HG02981 (cell line): ENCODE measurements around the gene IFNAR2.
A peak's percentile ranks its signal among the peaks of the same experiment; 100 is the strongest.

Source experiments
- ATAC-seq: cut with Tn5 transposase; IDR thresholded peaks from one replicate; pipeline ENCODE4 v1.9.1; 2021; ENCODE audit warnings: mild to moderate bottlenecking, moderate library complexity; ENCODE audit not compliant: unreplicated experiment

The IFNAR2 gene

DNA sequence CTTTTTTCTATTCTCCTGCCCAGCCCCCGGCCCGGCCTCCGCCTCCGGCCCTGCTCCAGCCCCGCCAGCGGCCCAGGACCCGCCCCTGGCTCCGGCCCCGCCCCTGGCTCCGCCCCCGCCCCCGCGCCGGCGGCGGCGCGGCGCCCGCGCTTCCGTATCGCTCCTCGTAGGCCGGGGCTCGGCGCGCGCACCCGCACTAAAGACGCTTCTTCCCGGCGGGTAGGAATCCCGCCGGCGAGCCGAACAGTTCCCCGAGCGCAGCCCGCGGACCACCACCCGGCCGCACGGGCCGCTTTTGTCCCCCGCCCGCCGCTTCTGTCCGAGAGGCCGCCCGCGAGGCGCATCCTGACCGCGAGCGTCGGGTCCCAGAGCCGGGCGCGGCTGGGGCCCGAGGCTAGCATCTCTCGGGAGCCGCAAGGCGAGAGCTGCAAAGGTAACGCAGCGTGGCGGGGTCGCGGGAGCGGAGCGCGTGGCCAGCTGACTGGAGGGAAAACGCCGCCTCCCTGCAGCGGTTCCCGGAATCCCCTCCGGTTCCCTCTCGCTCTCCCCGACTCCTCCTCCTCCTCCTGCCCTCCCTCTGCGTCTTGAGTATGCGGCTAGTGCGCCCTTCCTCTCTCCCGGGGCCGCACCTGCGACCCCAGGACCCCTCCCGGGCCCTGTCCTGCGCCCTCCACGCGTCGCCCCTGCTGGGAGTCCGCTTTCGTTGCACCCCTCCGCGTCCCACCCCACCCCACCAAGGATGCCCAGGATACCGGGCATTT, at the start of gene IFNAR2:
Gene IFNAR2 (plus strand): TSS at position 155 of the 761 bp plus-strand sequence. CDS start 11,985 bp downstream, outside the sequence.
- peak; percentile 72 for ATAC-seq

DNA sequence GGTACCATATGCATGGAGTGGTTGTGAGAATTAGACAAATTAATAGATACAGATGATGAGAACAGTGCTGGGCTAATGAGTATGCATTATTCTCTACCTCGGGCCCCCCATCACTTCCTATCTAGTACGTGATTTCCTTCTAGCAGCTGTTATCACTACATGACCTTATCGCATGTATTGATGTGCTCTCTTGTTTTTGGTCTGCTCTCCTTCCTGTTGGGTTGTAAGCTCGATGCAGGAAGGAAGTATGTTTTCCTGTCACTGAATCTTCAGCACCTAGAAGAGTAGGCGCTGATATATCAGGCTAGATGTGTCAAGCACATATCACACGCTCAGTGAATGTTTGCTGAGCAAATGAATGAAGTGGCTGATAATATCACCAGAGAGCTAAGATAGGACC, 43.9 kb upstream of the IFNAR2 start:
- ATAC-seq: no peak

DNA sequence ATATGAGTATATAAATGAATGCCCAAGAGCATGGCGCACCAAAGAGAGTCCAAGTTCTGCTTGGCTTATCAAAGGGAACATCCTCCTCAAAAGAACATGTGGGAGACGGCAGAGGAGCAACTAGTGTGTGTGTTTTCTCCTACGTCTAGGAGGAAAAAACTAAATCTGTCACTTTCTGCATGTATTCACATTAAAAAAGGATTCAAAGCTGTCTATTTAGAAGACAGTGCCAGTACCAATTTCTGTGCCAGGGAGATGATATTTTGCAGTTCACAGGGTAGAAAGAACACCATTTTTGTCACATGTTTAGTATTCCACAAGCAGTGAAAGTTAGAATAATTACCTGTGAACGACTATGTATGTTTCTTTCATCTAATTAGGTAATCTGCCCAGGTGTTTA, 42.5 kb upstream of the IFNAR2 start:
- no peak for ATAC-seq

DNA sequence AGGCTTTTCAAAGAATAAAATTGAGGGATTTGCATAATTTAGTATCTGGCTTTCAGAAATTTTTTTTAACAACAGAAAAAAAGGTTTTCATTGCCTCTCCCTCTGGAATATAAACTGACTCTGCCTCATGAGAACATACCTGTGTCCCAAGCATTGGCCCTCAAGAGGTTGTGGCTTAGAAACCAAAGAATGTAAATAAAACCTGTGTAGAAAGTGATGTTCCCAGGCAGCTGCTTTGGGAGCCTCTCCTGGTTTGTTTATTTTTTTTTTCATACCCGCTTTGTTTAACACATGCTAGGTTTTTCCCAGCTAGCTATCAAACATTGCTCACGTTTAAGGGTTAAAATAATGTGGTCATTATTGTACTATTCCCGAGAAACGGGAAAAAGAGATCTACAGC, 40.5 kb upstream of the IFNAR2 start:
- no peak for ATAC-seq

DNA sequence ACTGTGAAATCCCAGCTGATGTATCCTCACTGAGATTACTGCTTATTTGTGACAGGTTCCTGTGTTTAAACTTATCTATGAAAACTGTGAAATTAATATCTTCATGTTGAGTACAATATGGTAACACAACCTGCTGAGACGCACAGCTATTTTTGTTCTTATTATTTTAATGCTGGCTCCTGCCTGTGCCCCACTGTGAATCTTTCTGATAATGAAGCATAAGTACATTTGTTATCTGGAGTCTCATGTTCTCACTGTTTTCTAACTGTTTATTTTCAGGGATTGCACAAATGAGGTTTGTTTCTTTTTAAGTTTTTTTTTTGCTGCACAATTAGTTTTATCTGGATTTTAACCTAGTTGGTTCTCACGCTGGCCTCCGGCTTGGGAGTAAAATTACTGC, 39.9 kb upstream of the IFNAR2 start:
- ATAC-seq: no peak

DNA sequence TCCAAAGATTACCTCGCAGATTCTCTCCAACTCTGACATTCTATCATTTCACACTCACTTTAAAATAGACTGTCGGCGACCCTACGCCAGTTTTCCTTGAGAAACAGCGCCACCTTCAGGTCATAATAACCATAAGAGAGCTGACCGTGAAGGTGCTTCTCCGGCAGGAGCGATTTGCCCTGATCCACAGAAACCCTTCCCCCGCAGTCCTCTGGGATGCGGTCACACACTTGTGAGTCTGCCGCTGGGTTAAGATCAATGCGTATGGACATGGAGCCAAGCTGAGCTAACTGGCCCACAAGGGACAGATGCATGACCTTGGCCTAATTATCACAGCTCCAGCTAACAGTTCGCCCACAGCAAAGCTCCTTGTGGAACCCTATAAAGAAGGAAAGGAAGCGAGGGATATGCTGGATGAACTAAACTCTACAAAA, 32.8 kb upstream of the IFNAR2 start:
- ATAC-seq: no peak

DNA sequence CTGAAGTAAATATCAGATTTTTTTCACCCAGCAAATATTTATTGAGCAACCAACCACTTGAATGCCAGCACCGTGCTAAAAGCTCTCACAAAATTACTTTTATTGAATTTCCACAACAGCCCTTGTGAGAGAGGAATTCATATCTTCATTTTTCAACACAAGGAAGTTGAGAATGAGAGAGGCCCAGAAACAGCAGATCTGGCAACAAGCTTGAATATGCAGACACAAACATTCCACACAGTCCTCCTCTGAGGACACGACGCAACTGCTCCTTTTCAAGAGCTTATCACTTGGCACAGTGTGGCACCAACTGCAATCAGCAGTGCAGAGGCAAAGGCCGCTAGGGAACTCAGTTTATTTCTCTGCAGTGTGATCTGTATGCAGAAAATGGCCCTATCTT, 32.2 kb upstream of the IFNAR2 start:
- ATAC-seq: no peak

DNA sequence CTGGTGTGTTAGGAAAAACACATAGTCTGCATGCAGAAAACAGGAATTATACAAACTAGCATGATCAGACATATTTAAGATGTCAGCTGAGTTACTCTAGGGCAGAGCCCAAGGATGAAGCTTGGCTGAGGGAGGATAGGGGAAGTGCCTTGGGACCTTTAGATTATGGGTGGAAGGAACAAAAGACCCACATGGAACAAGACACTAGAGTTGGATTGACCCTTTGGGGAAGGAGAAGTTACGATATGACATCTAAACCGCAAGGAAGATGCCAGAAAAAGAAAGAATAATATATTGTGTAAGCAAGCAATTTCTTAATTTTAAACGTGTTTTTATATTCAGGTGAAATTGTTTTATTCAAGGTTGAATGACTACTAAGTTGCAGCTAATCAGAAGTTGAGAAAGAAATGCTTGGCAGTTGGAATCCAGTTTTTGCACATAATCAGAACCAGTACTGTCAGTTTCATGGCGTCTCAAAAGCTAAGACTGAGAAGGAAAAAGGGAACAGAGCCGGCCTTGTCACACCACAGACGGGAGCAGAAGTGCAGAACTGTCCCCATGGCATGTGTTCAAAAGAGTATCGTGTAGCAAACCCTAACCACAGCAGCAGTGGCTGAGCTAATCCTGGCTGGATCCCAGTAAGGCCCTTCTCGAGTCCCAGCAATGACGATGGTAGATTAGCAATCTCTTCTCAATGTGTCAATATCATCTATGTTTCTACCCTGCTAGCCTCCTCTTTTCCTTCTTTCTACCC, 31.2 kb upstream of the IFNAR2 start:
- no peak for ATAC-seq

DNA sequence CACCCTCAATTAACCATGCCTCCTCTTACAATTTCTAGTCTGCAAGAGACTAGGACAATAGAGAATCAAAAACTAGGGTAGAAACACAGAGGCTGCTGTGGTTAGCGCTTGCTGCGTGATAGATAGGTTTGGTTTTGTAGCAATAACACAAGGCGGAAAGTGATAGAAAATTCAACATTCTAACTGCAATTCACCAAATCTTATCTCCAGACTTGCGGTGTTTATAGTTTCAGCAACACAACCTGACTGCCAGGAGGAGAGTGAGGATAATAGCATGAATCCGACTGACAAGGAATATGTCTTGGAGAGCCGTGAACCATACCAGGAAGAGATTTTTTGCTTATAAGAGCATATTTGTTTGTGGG, 30.7 kb upstream of the IFNAR2 start:
- no peak for ATAC-seq

DNA sequence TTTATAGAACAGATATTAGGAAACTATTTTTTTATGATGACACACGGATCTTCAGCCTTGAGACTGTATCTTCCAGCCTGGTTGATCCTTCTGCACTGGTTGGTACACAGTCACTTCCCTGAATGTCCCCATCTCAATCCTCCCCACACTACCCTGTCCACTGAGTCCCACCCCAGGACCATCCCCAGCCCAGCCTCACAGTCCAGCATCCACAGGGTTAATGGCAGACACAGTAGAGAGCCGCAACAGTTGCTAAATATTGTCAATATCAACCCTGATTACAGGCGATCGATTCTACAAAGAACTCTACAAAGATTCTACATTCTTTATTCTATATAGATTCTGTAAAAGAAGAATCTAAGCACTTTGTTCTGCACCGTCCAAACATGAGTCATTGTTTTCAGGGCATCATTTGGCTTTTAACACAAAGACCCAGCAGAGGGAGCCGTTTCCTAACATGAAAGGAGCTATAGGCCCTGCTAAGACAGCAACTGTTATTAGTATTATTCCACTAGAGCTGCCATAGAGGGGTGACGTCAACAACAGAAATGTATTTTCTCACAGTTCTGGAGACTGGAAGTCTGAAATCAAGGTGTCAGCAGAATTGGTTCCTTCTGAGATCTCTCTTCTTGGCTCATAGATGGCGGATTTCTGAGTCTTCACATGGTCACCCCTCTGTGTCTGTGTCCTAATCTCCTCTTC, 30.1 kb upstream of the IFNAR2 start:
- peak; percentile 59 for ATAC-seq

DNA sequence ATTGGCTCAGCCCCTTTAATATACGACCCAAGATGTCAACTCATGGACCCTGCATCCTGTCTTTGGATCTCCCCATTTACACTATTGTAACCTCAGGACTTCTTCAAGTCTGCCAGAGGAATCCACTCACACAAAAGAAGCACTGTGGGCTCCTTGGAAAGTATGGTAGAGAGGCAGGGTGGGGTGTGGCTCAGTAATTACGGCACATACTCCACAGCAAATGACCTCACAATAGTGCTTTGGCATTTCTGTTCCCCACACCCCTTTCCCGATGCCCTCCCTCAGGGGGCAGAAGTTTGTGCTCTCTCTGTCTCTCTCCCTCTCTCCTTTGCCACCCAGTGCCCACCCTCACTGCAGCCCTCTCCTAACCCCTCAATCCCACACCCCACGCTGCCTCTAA, 27.8 kb upstream of the IFNAR2 start:
- no peak for ATAC-seq

DNA sequence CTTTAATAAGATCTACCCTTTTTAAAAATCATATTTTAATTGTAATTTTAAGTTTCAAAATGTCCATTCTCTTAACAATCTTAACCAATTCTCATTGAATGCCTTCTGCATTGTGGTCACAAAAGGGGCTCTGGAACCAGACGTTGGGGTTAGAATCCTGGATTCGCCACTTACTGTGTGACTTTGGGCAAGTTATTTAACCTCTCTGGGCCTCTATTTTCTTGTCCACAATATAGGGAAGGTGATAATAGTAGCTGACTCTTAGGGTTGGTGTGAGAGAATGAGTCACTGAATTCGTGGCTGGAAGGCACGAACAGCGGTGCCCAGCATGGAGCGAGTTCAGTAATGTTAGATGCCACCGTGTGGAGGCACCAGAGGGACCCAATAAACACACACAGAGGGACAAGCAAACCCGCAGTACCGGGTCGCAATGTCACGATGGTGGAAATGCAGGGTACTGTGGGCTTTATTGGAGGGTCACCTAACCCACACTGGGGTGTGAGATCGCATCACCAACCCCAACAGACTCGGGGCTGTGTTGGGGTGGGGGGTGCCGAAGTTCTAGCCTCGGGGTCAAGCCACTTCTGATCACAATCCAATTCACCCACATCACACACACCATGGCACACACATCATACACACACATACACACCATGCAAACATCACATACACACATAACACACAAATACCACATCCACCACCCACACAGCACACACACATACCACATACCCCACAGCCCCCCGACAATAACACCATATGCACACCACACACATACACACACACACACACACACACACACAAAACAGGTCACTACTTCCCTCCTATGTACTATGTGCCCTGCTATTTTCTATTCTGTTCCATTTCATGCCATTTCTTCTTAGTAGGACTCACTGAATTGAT, 27.0 kb upstream of the IFNAR2 start:
- ATAC-seq: no peak

DNA sequence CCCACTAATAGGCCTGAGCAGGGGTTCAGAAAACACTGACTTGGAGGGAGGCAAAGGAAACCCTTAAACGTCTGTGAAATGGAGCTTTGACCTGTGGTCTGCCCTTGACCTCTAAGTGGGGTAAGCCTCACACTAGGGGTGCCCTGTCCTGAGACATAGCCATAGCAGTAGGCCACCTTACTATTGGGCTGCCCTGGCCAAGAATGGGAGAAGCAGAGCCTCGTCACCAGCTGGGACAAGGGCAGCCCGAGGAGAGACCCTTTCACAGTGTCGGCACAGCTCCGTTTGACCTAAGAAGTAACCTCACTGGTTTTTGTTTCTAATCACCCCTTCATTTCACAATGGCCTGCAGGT, 26.4 kb upstream of the IFNAR2 start:
- no peak for ATAC-seq

DNA sequence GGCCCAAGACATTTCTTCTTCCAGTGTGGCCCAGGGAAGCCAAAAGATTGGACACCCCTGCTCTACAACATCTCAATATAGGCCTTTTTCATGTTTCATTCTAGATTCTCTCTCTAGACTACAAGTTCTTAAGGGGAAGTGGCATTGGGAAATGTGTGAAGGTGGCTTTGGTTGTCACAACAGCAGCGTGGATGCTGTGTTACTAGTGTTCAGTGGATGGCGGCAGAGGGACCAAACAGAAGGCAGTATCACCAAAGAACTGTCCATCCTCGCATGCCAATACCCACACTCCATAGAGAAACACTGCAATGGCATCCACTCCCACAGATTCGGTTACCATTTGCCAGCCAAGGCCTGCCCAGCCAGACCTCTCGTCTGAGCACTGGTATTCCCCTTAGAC, 24.3 kb upstream of the IFNAR2 start:
- ATAC-seq: no peak

DNA sequence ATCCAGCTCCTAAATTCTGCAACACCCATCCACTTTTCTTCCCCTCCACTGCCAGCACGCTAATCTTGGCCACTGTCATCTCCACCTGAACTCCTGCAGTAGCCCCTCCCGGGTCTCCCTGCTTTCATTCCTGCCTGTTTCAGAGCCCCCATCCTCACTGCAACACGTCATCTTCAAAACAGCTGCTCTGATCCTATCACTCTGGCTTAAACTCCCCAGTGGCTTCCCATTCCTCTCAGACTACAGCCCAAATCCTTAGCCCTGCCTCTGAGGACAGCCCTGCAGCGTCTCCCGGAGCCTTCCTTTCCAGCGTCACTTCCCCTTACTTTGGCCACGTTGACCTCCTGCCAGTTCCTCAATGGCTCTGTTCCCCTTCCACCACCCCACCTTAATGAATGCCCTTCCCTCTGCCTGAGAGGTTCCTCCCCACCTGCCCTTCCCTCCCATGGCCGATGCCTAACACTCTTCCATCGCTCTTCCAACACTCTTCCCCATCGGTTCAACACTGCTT, 22.9 kb upstream of the IFNAR2 start:
- ATAC-seq: no peak

DNA sequence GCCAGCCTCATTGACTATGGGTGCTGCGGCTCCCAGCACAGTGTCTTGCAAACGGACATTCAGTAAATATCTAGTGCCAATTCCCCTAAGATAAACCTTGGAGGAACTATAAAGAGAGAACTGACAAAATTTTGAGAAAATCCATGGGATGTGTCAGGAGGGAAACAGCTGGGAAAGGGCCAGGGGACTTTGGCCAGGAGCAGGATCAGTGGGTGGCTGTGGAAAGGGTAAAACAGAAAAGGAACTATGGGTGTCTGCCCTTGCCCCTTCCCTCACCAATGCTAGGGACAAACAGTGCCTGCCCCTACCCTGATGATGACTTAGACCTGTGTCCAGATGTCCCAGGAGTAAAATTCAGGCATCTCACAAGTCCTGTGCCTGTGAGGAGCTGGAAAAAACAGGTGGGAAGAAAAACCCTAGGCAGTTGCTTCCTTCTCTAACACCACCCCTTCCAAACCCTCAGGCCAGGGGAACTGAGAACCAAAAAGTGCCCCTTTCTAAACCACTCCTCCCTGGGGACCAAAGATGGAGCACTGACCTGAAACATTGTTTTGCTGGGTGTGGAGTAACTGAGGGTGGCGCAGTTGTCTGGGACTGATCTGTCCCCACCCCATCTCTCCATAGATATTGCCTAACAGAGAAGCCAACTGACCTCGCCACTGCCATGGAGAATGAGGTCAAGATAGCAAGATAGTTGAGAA, 22.1 kb upstream of the IFNAR2 start:
- no peak for ATAC-seq

DNA sequence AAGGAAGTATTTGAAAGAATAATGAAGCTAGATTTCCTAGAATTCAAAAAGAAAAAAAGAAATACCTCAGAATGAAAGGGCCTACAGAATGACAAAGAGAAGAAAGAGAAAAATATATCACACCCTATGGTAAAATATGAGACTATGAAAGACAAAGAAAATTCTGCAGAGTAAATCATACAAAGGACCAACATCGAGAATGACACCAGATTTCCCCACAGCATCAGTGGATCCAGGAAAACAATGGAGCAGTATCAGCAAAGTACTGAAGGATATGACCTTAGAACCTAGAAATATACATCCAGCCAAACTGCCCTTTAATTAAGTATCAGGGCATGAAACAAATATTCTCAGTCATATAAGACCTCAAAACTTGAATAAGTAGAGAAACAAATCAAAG, 21.2 kb upstream of the IFNAR2 start:
- ATAC-seq: no peak

DNA sequence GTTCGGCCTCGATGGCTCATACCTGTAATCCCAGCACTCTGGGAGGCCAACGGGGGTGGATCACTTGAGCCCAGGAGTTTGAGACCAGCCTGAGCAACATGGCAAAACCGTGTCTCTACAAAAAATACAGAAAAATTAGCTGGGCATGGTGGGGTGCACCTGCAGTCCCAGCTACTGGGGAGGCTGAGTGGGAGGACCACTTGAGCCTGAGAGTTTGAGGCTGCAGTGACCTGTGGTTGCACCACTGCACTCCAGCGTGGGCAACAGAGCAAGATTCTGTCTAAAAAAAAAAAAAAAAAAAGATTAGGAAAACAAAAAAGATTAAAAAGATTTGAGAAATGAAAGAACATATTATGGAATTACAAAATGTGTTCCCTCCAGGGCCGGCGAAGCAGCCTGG, 18.4 kb upstream of the IFNAR2 start:
- no peak for ATAC-seq

DNA sequence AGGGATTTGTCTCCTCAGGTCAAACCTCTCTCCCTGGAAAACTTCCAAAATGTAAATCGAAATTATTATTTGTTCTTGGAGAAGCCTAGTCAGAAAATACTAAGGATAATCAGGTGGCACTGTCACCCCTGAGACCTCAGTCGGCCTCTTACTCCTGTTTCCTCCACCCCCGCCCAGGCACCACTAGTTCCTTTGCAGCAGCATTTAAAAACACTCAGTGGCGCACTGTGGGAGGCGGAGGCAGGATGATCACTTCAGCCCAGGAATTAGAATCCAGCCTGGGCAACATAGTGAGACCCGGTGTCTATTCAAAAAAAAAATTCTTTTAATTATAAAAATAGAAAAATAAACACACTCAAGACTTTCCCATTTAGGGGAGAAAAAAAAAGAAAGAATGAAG, 18.0 kb upstream of the IFNAR2 start:
- ATAC-seq: no peak

DNA sequence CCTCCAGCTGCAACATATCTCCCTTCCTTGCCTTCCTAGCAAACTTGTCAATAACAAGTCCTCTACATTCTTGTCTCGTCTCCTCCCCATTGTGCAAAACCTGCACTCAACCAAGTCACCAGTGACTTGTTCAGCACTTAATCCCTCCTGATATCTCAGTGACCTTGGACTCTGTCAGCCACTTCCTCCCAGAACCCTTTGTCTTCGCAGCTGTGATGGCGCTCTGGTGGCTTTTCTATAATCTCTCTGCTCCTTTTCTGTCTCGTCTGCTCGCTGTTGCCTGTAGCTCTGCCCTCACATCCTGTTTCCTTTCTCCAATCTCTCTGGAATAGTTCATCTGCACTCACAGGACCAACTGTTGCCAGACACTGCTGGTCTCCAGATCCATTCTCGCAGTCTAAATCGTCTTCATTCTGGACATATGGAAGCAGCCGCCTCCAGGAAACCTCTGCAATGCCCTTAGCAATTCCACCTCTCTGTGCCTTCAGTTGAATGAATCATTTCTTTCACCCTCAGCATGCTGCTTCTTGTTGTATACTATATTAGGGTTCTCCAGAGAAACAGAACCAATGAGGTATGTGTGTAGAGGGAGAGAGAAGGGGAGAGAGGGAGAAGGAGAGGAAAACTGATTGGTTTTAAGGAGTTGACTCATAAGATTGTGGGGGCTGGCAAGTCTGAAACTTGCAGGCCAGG, 17.4 kb upstream of the IFNAR2 start:
- no peak for ATAC-seq
